ENCODE results near the gene SMC1A. TPM values are rescaled to one million over a fixed set of nuclear protein-coding genes. Genes with fewer than 3 reads are reported as not detected.
"Not testable (repeated sequence)": the region's sequence is repeated elsewhere in the genome, so short reads cannot be mapped to it uniquely, and the experiment has no call there.

The SMC1A gene
- total RNA-seq, 1 experiment from 2014 or later: 27.3 TPM

- no peak for DNase-seq (ENCODE audit: low read depth)
Measured at GRCh38 chrX:53422861-53423306, 430 bp upstream of the SMC1A start, which contains the start of gene RIBC1. Gene RIBC1, plus strand, starts transcription at chrX:53422873. Its CDS starts 3,404 bp downstream, at chrX:53426277.

- no peak for DNase-seq (ENCODE audit: low read depth)
Measured at GRCh38 chrX:53421772-53422085, 725 bp downstream of the SMC1A start.

GRCh38 chrX:53421125-53421524, 1.3 kb downstream of the SMC1A start:
- no peak for DNase-seq (ENCODE audit: low read depth)

GRCh38 chrX:53420351-53420750, 2.1 kb downstream of the SMC1A start:
- not testable (repeated sequence) for DNase-seq (ENCODE audit: low read depth)

- DNase-seq (ENCODE audit: low read depth): no peak
Measured at GRCh38 chrX:53412446-53412845, 10.0 kb downstream of the SMC1A start.

- no peak for DNase-seq (ENCODE audit: low read depth)
Measured at GRCh38 chrX:53403535-53403934, 18.9 kb downstream of the SMC1A start.

- DNase-seq (ENCODE audit: low read depth): no peak
Measured at GRCh38 chrX:53398216-53398615, 24.2 kb downstream of the SMC1A start.

- no peak for DNase-seq (ENCODE audit: low read depth)
Measured at GRCh38 chrX:53395605-53396298, 26.7 kb downstream of the SMC1A start.

GRCh38 chrX:53383376-53384076, 38.9 kb downstream of the SMC1A start:
- no peak for DNase-seq (ENCODE audit: low read depth)

GRCh38 chrX:53379747-53380146, 42.7 kb downstream of the SMC1A start:
- no peak for DNase-seq (ENCODE audit: low read depth)

GRCh38 chrX:53379008-53379710, 43.3 kb downstream of the SMC1A start:
- DNase-seq (ENCODE audit: low read depth): no peak

GRCh38 chrX:53377464-53377863, 45.0 kb downstream of the SMC1A start:
- no peak for DNase-seq (ENCODE audit: low read depth)

- DNase-seq (ENCODE audit: low read depth): no peak
Measured at GRCh38 chrX:53376888-53377287, 45.6 kb downstream of the SMC1A start.

- DNase-seq (ENCODE audit: low read depth): no peak
Measured at GRCh38 chrX:53374923-53375322, 47.5 kb downstream of the SMC1A start.

- DNase-seq (ENCODE audit: low read depth): peak; percentile 13
Measured at GRCh38 chrX:53374222-53374820, 48.1 kb downstream of the SMC1A start.

- DNase-seq (ENCODE audit: low read depth): no peak
Measured at GRCh38 chrX:53373307-53373706, 49.1 kb downstream of the SMC1A start.

GRCh38 chrX:53366454-53366853, 56.0 kb downstream of the SMC1A start:
- not testable (repeated sequence) for DNase-seq (ENCODE audit: low read depth)

GRCh38 chrX:53362449-53362848, 60.0 kb downstream of the SMC1A start:
- no peak for DNase-seq (ENCODE audit: low read depth)

- DNase-seq (ENCODE audit: low read depth): no peak
Measured at GRCh38 chrX:53357799-53358530, 64.5 kb downstream of the SMC1A start.

- DNase-seq (ENCODE audit: low read depth): peak; percentile 14
Measured at GRCh38 chrX:53356186-53356585, 66.3 kb downstream of the SMC1A start.

- no peak for DNase-seq (ENCODE audit: low read depth)
Measured at GRCh38 chrX:53354669-53355068, 67.8 kb downstream of the SMC1A start.

- no peak for DNase-seq (ENCODE audit: low read depth)
Measured at GRCh38 chrX:53347948-53348347, 74.5 kb downstream of the SMC1A start.
